Measurements from ENCODE around the gene CCR3.

CCR3 gene

GRCh38 chr3:46298871-46299607 lies 56.8 kb downstream of the CCR3 start:
- no peak for DNase-seq (ENCODE audit: low spot score)

GRCh38 chr3:46299608-46300460 lies 57.6 kb downstream of the CCR3 start:
- no peak for DNase-seq (ENCODE audit: low spot score)

DNA sequence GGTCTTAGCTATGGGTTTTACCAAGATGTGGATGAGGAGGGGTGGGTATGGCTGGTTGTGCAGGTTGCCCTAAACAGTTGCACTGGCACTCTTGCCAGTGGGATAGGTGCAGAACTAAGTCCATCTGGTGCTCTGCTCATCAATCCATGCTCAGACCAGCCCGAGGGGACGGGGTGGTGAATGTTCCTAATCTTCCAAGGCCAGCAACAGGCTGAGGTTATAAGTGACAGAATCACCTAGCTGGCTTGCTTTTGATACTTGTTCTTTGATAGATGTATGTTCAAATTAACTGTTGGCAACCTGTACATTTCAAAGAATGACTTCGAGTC lies 58.2 kb downstream of the CCR3 start:
- DNase-seq (ENCODE audit: low spot score), result no peak

- DNase-seq (ENCODE audit: low spot score), result no peak
These were observed 59.0 kb downstream of the CCR3 start for GRCh38 chr3:46301122-46301835.

GRCh38 chr3:46303240-46303639 lies 61.0 kb downstream of the CCR3 start:
- DNase-seq (ENCODE audit: low spot score), result no peak

DNA sequence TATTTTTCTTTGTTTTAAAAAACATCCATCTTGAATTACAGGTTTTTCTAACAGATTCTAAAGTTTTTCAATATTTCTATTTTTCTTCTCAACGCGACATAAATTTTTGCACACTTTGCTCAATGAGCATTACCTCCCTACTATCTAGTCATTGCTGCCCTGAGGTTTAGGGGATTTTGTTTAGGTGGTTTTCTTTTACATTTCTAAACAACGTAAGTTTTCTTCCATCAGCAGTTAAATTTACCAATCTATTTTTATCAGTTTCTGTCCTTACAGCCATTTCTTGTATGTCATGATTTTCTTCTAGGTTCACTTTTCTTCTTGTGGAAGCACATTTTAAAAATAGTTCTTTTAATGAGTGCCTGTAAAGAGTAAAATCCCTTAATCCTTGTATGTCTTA lies 62.5 kb downstream of the CCR3 start:
- DNase-seq (ENCODE audit: low spot score), result no peak

- no peak for DNase-seq (ENCODE audit: low spot score)
These were observed 70.7 kb downstream of the CCR3 start for GRCh38 chr3:46312991-46313390.

DNA sequence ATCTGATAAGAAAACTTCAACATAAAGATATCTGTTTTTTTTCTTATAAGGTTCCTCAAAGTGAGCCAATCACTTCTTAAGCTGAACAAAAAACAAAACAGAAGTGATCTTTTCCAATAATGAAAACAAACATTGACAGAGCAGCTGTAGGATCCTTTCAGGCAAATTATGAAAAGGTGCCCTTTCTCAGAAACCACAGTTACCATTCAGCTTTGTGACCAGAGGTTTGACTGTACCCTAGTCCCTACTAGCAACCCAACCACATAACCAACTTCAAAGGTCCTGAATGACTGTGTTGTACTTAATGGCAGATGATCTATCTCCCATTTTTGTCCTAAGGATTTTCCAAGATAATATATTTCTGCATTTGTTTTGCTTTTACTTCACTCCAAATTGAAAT lies 72.3 kb downstream of the CCR3 start:
- DNase-seq (ENCODE audit: low spot score), result no peak

GRCh38 chr3:46316206-46316605 lies 73.9 kb downstream of the CCR3 start:
- no peak for DNase-seq (ENCODE audit: low spot score)
